Memory B cell (primary cell): ENCODE measurements around the gene CSTPP1.

Source experiments
- ATAC-seq: fragments of 150-1000 bp; cut with Tn5 transposase; 2 replicates; pipeline ENCODE4 v1.10.0; 2021; ENCODE audit warnings: low read depth, mild to moderate bottlenecking, moderate library complexity
- DNase-seq, 2 donors: peaks; one replicate each; pipeline ENCODE4 v3.0.0; 2022; ENCODE audit warnings: low spot score in 2 of 2
- H3K27ac Mint-ChIP-seq: one replicate; pipeline ENCODE4 v1.8.0; 2022; ENCODE audit warnings: mild to moderate bottlenecking, moderate library complexity, mixed read lengths
- H3K27me3 Mint-ChIP-seq: one replicate; pipeline ENCODE4 v1.8.0; 2022; ENCODE audit warnings: mixed read lengths
- H3K36me3 Mint-ChIP-seq: one replicate; pipeline ENCODE4 v1.8.0; 2022; ENCODE audit warnings: mild to moderate bottlenecking, mixed read lengths
- H3K4me1 Mint-ChIP-seq: one replicate; pipeline ENCODE4 v1.8.0; 2022; ENCODE audit warnings: mixed read lengths
- H3K4me3 Mint-ChIP-seq: one replicate; pipeline ENCODE4 v1.8.0; 2022; ENCODE audit warnings: mild to moderate bottlenecking, moderate library complexity, mixed read lengths
- H3K9me3 Mint-ChIP-seq: one replicate; pipeline ENCODE4 v1.8.0; 2022; ENCODE audit warnings: mixed read lengths

The CSTPP1 gene

DNA sequence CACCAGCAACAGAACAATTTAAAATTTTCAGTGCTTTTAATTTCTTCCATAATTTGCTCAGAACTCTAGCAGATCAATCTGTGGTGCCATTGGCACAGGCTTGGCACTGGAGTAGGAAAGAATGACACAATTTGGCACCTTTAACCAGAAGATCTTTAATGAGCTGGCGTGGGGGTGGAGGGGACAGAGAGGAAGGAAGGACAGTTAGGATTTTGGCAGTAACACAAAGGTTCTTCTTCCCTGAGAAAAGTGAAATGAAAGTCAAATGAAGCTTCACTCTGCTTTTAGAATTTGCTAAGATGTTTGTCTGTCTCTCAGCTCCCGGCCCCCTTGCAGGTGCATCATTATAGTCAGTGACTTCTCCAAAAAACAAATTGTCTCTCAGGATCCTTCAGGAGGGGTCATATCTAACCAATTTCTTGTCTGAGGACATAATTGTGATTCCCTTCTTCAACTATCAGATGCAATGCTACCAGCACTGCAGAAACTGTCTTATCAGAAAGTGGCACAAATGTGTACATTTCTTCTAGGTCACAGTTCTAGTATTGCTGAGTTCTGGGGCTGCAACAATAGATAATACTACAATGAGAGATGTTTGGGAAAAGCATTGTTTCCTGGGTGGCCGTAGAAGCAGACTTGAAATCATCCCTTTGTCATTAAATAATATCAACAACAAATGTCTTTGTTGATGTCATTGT lies 66.8 kb downstream of the CSTPP1 start:
- Mint-ChIP-seq H3K36me3 (peaks cover 2% of the 10 kb centered on the region), H3K4me1 (peaks cover 26% of the 10 kb centered on the region), H3K9me3 (no peaks in the 10 kb centered on the region), H3K27me3 (no peaks in the 10 kb centered on the region), H3K27ac (peak overlapping the region; percentile 55), H3K4me3 (no peak overlapping the region)
- no peak for ATAC-seq
- DNase-seq, result no peak

DNA sequence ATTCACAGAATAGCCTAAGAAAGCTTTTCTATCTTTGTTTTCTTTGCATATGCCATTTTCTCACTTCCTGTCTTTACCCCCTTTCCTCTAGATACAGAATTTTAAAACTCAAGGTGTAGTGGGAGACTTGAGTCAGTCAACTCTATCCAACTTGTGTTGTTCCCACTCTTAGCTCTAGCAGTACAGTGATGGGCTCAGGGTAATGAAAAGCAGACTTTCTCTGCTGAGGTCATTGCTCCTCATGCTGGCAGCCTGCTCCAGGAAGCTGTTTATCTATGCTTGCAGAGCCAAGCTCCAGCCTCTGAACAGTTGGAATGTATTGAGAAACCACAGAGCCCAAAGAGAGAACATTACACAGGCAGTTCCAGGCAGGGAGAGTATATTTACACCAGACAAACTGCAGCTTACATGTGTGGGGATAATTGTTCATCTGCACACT lies 68.1 kb downstream of the CSTPP1 start:
- Mint-ChIP-seq H3K4me3 (no peak overlapping the region), H3K27me3 (no peaks in the 10 kb centered on the region), H3K9me3 (no peaks in the 10 kb centered on the region), H3K4me1 (peaks cover 26% of the 10 kb centered on the region), H3K36me3 (peaks cover 2% of the 10 kb centered on the region), H3K27ac (peak overlapping the region; percentile 5)
- ATAC-seq, result no peak
- DNase-seq, result no peak

DNA sequence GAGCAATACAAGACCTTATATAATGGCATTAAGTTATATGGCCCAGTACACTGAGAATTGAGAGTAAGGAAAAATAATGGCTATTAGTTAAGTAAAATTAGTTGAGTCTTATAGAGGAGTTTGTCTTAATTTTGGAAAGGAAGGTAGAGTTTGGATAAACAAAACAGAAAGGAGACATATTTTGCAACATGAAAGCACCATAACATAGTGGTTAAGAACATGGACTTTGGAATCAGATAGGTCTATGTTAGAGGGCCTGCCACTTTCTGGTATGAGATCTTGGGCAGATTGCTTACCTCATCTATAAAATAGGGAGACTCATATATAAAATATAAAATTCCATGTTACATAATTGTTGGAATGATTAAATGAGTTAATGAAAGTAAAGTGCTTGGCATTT lies 68.9 kb downstream of the CSTPP1 start:
- Mint-ChIP-seq H3K27ac (no peak overlapping the region), H3K36me3 (peaks cover 7% of the 10 kb centered on the region), H3K4me3 (no peak overlapping the region), H3K27me3 (no peaks in the 10 kb centered on the region), H3K9me3 (no peaks in the 10 kb centered on the region), H3K4me1 (peaks cover 26% of the 10 kb centered on the region)
- no peak for DNase-seq
- ATAC-seq, result no peak

DNA sequence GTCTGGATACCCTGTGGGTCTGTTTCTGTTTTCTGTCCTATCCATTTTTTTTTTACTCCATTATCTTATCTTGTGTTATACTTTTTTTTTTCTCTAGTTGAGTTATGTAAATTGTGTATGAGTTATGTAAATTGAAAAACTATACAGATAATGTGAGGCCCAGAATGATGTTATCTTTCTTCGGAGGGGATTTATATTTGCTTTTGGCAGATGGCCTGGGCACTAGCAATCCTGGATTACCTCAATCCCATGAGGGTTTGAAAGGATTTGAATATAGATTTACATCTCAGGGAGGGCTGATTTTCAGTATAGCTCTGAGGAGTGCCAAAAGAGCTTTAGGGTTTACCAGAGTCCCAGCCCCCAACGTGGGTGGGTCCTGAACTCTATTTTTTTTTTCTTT lies 71.0 kb downstream of the CSTPP1 start:
- no peak for ATAC-seq
- H3K4me1 Mint-ChIP-seq, result peaks cover 18% of the 10 kb centered on the region
- H3K36me3 Mint-ChIP-seq, result peaks cover 8% of the 10 kb centered on the region
- DNase-seq, result no peak
- H3K4me3 Mint-ChIP-seq, result no peak overlapping the region
- no peaks in the 10 kb centered on the region for H3K27me3 Mint-ChIP-seq
- no peak overlapping the region for H3K27ac Mint-ChIP-seq
- no peaks in the 10 kb centered on the region for H3K9me3 Mint-ChIP-seq

DNA sequence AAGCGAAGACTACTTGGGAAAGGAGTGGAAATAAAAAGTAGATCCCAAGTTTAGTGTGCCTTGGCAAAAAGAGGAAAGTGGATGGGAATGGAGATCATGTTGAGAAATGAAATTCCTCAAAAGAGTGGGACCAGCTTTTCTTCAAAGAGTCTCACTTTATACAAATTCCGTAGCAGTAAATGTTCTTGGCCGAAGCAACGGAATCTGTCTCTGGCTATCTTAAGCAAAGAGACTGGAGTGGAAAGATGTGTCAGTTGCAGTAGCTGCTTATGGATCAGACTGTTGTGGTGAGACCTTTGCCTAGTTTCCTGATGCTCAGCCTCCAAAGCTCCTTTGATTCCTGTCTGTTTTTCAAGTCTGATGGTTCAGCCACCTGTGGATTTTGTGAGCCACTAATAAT lies 73.6 kb downstream of the CSTPP1 start:
- no peaks in the 10 kb centered on the region for H3K9me3 Mint-ChIP-seq
- no peak overlapping the region for H3K4me3 Mint-ChIP-seq
- no peaks in the 10 kb centered on the region for H3K4me1 Mint-ChIP-seq
- no peak overlapping the region for H3K27ac Mint-ChIP-seq
- DNase-seq (no peak), ATAC-seq (no peak)
- H3K36me3 Mint-ChIP-seq, result peaks cover 11% of the 10 kb centered on the region
- H3K27me3 Mint-ChIP-seq, result no peaks in the 10 kb centered on the region

DNA sequence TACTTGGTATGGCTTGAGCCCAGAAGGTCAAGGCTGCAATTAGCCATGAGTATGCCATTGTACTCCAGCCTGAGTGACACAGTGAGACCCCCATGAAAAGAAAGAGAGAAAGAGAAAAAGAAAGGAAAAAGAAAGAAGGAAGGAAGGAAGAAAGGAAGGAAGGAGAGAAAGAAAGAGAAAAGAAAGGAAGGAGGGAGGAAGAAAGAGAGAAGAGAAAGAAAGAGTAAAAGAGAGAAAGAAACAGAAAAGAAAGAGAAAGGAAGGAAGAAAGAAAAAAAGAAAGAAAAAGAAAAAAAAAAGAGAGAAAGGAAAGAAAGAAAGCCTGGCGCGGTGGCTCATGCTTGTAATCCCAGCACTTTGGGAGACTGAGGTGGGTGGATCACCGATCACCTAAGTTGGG lies 77.5 kb downstream of the CSTPP1 start:
- Mint-ChIP-seq H3K27ac (no peak overlapping the region), H3K27me3 (no peaks in the 10 kb centered on the region), H3K4me1 (peaks cover 3% of the 10 kb centered on the region), H3K4me3 (no peak overlapping the region), H3K9me3 (peaks cover 1% of the 10 kb centered on the region), H3K36me3 (peaks cover 12% of the 10 kb centered on the region)
- DNase-seq, result no peak
- no peak for ATAC-seq

DNA sequence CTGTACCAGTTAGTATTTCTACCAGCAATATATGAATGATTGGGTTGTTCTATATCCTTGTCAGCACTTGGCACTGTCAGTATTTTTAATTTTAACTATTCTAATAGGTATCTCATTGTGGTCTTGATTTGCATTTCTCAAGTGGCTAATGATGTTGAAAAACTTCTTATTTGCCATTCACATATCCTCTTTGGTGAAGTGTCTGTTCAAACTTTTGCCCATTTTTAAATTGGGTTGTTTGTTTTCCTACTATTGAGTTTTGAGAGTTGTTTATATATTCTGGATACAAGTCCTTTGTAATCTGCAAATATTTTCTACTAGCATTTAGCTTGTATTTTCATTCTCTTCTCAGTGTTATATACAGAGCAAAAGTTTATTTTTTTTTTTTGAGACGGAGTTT lies 82.1 kb downstream of the CSTPP1 start:
- no peak overlapping the region for H3K4me3 Mint-ChIP-seq
- H3K27me3 Mint-ChIP-seq, result no peaks in the 10 kb centered on the region
- peaks cover 1% of the 10 kb centered on the region for H3K9me3 Mint-ChIP-seq
- H3K27ac Mint-ChIP-seq, result no peak overlapping the region
- no peak for DNase-seq
- ATAC-seq, result no peak
- peaks cover 8% of the 10 kb centered on the region for H3K36me3 Mint-ChIP-seq
- peaks cover 3% of the 10 kb centered on the region for H3K4me1 Mint-ChIP-seq

DNA sequence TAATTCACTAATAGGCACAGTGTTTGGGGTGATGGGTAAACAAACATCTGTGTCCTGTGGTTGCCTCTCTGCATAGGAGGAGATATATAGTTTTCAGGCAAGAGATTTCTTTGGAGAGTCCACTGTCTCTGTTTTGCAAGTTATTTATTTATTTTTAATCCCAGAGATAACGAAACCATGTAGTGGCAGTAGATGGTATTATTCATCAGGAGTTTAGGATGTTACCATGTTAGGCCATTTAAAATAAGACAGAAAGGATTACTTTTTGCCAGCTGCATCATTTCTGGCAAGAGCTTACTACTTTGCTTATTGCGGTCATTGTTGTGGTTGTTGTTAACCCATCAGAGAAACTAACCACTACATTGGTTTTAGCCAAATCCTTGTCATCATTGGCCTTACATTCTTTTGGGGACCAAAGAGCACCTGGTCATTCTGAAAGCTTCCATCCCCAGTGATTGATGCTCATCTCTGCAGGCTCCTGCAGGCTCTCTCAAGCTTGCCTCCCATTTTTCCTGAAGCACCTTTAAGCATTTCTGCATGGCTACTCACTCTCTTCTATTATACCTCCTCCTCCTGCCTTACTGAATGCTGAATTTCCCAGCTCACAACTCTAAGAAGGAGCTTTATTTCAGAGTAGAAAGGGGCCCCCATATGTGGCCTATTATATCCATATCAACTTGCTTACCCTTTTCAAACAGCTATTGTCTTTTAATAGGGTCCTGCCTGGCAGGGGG lies 84.4 kb downstream of the CSTPP1 start:
- DNase-seq, result no peak
- Mint-ChIP-seq H3K9me3 (peaks cover 1% of the 10 kb centered on the region), H3K27me3 (no peaks in the 10 kb centered on the region), H3K4me3 (no peak overlapping the region), H3K27ac (no peak overlapping the region), H3K4me1 (peaks cover 3% of the 10 kb centered on the region), H3K36me3 (peaks cover 3% of the 10 kb centered on the region)
- ATAC-seq, result no peak

DNA sequence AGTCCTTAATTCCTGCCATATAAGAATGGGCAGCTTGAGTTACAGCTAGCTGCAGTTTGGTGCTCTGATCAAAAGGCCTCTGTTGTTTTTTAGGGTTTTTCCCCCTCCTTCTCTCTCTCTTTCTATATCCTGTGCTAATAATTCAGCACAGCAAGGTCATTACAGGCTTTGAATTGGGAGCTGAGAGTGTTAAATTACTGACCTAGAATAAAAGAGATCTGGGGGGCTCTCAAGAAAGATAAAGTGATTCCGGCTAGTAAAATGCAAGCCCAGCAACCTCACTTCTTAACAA lies 84.9 kb downstream of the CSTPP1 start:
- no peaks in the 10 kb centered on the region for H3K27me3 Mint-ChIP-seq
- peaks cover 3% of the 10 kb centered on the region for H3K4me1 Mint-ChIP-seq
- no peak overlapping the region for H3K27ac Mint-ChIP-seq
- DNase-seq (no peak), ATAC-seq (no peak)
- no peak overlapping the region for H3K4me3 Mint-ChIP-seq
- H3K9me3 Mint-ChIP-seq, result peaks cover 1% of the 10 kb centered on the region
- H3K36me3 Mint-ChIP-seq, result peaks cover 3% of the 10 kb centered on the region

DNA sequence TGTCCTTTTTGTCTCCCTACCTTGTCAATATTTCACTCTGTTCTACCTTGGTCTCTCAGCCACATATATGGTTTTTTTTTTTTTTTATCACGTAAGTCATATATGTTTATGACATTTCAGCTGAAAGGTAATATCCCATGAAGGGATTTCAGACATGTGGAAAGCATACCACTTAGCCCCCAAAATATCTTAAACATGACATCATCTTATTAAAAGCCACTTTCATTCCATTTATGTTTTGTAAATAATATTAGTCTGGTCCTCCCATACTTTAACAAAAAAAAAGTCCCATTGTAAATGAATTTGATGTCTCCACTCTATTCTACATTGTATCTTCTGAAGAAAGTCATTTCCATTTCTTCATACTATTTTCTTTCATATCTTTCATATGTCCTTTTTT lies 85.4 kb downstream of the CSTPP1 start:
- no peaks in the 10 kb centered on the region for H3K27me3 Mint-ChIP-seq
- H3K4me1 Mint-ChIP-seq, result peaks cover 3% of the 10 kb centered on the region
- H3K9me3 Mint-ChIP-seq, result peaks cover 1% of the 10 kb centered on the region
- H3K27ac Mint-ChIP-seq, result no peak overlapping the region
- DNase-seq (no peak), ATAC-seq (no peak)
- H3K4me3 Mint-ChIP-seq, result no peak overlapping the region
- peaks cover 3% of the 10 kb centered on the region for H3K36me3 Mint-ChIP-seq

DNA sequence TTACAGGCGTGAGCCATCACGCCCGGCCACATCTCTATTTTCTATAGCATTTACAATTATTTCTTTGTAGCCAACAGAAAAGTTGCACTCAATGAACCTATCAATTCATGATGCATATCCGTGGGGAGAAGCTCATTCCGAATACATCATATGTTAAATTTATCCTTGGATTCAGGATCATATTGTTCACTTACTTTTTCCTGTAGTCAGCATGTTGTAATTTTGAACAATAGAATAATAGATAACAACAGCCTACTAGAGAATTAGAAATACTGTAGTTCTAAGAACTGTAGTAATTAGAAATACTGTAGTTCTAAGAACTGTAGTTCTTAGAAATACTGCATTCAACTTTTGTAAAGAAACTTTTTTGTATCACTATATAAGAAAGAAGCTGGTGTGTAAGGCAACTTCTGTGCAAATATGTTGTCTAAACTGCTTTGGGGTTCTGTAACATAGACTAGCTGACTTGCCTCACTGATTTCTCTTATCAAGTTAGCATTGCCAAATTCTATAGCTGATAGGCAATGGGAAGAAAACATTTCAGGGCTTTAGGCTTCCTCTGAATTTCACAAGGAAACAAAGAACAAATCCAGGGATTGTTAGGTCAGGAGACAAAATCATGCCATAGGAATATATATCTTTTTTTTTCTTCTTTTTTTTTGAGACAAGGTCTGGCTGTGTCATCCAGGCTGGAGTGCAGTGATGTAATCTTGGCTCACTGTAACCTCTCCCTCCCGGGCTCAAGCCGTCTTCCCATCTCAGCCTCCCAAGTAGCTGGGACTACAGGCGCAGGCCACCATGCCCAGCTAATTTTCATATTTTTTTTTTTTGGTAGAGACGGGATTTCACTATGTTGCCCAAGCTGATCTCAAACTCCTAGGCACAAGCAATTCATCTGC lies 91.9 kb downstream of the CSTPP1 start:
- Mint-ChIP-seq H3K27me3 (no peaks in the 10 kb centered on the region), H3K36me3 (peaks cover 1% of the 10 kb centered on the region), H3K4me1 (no peaks in the 10 kb centered on the region), H3K27ac (no peak overlapping the region), H3K4me3 (no peak overlapping the region), H3K9me3 (no peaks in the 10 kb centered on the region)
- ATAC-seq, result no peak
- no peak for DNase-seq

DNA sequence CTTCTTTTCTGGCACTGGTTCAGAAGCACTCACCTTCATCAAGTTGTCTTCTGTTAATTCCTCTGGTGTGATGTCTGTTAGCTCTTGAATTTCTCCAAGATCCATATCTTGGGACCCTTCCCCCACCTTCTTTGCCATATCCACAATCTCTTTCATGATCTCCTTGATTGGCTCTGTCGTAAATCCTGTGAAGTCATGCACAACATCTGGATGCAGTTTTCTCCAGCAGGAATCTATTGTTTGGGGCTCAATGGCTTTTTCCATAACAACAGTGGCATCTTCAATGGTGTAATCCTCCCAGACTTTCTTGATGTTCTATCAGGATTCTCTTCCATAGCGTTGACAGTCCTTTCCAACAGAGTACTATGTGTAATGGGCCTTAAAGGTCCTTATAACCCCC lies 96.9 kb downstream of the CSTPP1 start:
- no peaks in the 10 kb centered on the region for H3K9me3 Mint-ChIP-seq
- no peak overlapping the region for H3K27ac Mint-ChIP-seq
- H3K27me3 Mint-ChIP-seq, result no peaks in the 10 kb centered on the region
- no peak overlapping the region for H3K4me3 Mint-ChIP-seq
- peaks cover 7% of the 10 kb centered on the region for H3K36me3 Mint-ChIP-seq
- ATAC-seq, result no peak
- H3K4me1 Mint-ChIP-seq, result no peaks in the 10 kb centered on the region
- DNase-seq, result no peak

DNA sequence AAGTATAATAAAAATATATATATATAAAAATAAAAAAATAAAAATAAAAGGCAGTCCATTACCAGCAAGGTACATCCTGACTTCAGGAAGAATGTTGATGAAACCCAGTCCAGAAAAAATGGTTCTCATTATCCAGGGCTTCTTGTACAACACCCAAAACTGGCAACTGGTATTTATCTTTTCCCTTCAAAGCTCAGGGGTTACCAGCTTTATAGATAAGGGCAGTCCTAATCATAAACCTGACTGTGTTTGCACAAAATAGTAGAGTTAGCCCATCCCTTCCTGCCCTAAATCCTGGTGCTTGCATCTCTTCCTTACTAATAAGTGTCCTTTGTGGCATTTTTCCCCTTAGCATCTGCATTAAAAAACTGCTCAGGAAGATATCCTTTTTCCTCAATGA lies 97.5 kb downstream of the CSTPP1 start:
- Mint-ChIP-seq H3K4me1 (no peaks in the 10 kb centered on the region), H3K4me3 (no peak overlapping the region), H3K9me3 (no peaks in the 10 kb centered on the region), H3K36me3 (peaks cover 7% of the 10 kb centered on the region), H3K27me3 (no peaks in the 10 kb centered on the region), H3K27ac (no peak overlapping the region)
- no peak for ATAC-seq
- no peak for DNase-seq

DNA sequence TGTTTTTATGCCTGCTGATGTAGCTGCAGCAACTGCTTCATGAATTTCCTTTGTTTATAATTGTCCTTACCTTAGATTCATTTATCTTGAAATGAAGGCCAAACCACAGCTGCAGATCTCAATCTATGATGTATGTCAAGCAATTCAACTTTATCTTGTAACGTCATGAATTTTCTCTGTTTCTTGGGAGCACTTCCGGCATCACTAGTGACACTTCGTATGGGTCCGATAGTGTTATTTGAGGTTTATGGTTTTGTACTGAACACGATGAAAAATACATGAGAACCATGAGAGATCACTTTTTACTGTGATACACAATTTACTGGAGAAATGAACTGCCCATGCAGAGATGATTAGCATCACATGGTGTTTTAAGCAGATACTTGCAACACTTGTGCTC lies 98.5 kb downstream of the CSTPP1 start:
- Mint-ChIP-seq H3K36me3 (peaks cover 9% of the 10 kb centered on the region), H3K4me1 (no peaks in the 10 kb centered on the region), H3K27ac (no peak overlapping the region), H3K27me3 (no peaks in the 10 kb centered on the region), H3K4me3 (no peak overlapping the region), H3K9me3 (no peaks in the 10 kb centered on the region)
- ATAC-seq, result no peak
- DNase-seq, result no peak
